Activated T-cell treated with anti-CD3 and anti-CD28 coated beads, Interleukin-2, amount 50 U/mL, for 4 hours (primary cell): Measurements from ENCODE around the gene TTYH1. TPM values are rescaled to one million over a fixed set of nuclear protein-coding genes. Genes with fewer than 3 reads are reported as not detected.

Source experiments
- ATAC-seq, 2 donors: fragments of 200-7000 bp; cut with Tn5 transposase; one replicate each; pipeline ENCODE4 v1.10.0; 2021
- DNase-seq: peaks from one replicate; pipeline ENCODE4 v3.0.0-alpha.2; 2020
- H3K27me3 Mint-ChIP-seq: one replicate; pipeline ENCODE4 v1.8.0; 2021; ENCODE audit warnings: low read depth, mixed read lengths
- H3K36me3 Mint-ChIP-seq: one replicate; pipeline ENCODE4 v1.8.0; 2022; ENCODE audit warnings: mixed read lengths; ENCODE audit not compliant: insufficient read depth
- H3K4me1 Mint-ChIP-seq: one replicate; pipeline ENCODE4 v1.8.0; 2021; ENCODE audit warnings: low read depth, mixed read lengths
- H3K4me3 Mint-ChIP-seq: one replicate; pipeline ENCODE4 v1.8.0; 2021; ENCODE audit warnings: mild to moderate bottlenecking, moderate library complexity, mixed read lengths
- H3K9me3 Mint-ChIP-seq: one replicate; pipeline ENCODE4 v1.8.0; 2021; ENCODE audit warnings: mixed read lengths
- total RNA-seq, 3 donors: library from RNA; stranded (reverse); gene quantifications; one replicate each; pipeline ENCODE4 v1.2.1, GENCODE V29; 2021

The TTYH1 gene
- total RNA-seq, 3 donors from 2014 or later = 0.46 TPM; not detected in 2

DNA sequence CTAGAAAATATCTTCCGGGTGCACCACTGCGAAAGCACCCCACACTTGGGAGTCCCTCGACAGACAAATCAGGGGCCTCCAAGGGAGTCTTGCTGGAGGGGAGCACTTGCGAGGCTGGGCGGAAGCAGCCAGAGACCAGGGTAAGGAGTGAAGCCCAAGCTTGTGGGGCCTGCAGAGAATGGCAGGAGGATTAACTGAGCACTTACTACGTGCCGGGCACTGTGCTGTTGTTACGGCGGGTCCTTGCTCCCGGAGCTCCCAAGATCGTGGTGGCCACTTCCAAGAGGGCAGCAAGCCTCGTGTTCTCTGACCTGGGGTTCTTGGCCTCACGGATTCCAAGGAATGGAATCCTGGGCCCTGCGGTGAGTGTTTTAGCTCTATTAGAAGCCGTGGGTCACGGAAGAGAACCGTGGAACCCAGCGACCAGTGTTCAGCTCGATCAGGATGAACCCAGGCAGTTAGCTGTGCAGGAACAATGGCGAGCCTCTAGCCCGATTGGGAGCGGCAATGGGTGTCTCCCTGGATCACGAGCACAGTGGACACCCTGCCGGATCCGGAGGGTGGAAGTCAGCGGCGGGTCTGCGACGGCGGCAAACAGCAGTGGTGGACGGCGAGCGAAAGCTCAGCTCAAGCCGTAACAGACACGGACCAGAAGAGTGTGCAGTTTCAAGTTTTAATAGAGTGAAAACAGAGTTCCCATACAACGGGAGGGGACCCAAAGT, 9.6 kb downstream of the TTYH1 start:
- Mint-ChIP-seq H3K4me1 (peaks cover 2% of the 10 kb centered on the region), H3K27me3 (peaks cover 45% of the 10 kb centered on the region), H3K4me3 (no peak overlapping the region), H3K36me3 (no peaks in the 10 kb centered on the region), H3K9me3 (no peaks in the 10 kb centered on the region)
- no peak for DNase-seq
- no peak for ATAC-seq

DNA sequence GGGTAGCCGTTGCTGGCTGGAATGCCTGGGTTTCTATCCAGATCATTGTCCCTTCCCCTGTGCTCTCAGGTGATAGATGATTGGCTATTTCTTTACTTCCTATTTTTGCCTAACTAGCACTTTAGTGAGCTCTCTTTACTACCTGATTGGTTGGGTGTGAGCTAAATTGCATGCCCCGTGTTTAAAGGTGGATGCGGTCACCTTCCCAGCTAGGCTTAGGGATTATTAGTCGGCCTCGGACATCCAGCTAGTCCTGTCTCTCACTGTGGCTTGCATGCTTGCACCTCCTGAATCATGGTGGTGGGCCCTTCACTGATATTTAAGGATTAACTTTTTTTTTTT, 10.1 kb downstream of the TTYH1 start:
- Mint-ChIP-seq H3K36me3 (no peaks in the 10 kb centered on the region), H3K9me3 (no peaks in the 10 kb centered on the region), H3K4me1 (peaks cover 2% of the 10 kb centered on the region), H3K4me3 (no peak overlapping the region), H3K27me3 (peaks cover 44% of the 10 kb centered on the region)
- ATAC-seq (no peak), DNase-seq (no peak)

- Mint-ChIP-seq H3K4me3 (no peak overlapping the region), H3K9me3 (no peaks in the 10 kb centered on the region), H3K27me3 (peaks cover 41% of the 10 kb centered on the region), H3K4me1 (peaks cover 5% of the 10 kb centered on the region), H3K36me3 (no peaks in the 10 kb centered on the region)
- no peak for ATAC-seq
- DNase-seq = no peak
These were observed 11.1 kb downstream of the TTYH1 start for GRCh38 chr19:54426291-54426931.

GRCh38 chr19:54427586-54427985, 12.3 kb downstream of the TTYH1 start:
- Mint-ChIP-seq H3K4me3 (no peak overlapping the region), H3K27me3 (peaks cover 40% of the 10 kb centered on the region), H3K4me1 (peaks cover 5% of the 10 kb centered on the region), H3K9me3 (no peaks in the 10 kb centered on the region), H3K36me3 (no peaks in the 10 kb centered on the region)
- no peak for DNase-seq
- ATAC-seq = no peak

DNA sequence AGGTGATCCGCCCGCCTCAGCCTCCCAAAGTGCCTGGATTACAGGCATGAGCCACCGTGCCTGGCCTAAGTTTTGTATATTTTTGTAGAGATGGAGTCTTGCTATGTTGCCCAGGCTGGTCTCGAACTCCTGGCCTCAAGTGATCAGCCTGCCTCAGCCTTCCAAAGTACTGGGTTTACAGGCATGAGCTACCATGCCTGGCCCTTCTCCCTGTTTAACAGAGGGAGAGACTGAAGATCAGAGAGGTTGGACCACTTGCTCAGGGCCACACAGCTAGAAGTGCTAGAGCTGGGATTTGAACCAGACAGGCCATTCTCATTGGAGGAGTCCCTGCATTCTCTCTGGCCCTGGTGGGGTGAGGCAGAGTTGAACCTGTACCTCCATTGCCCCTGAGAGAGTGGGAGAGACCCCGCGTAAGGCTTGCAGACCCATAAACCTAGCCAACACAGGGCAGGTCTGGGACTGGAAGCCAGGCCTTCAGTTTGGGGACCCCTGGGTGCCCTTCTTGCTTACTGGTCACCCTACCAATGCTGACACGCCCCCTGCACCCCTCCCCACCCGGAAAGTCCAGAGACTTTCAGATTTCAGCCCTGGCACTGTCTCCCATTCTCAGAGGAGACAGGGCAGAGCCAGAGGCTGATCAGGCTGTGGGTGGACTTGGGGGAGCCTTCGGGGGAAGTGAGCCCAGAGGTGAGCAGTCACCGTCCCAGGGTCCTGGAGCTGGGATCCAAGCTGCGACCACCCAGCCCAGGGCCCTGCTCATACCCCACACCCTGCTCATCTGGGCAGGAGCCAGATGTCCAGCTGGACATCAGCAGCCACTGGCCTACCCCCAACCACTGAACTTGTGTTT, 13.3 kb downstream of the TTYH1 start:
- Mint-ChIP-seq H3K4me1 (peaks cover 5% of the 10 kb centered on the region), H3K36me3 (no peaks in the 10 kb centered on the region), H3K9me3 (no peaks in the 10 kb centered on the region), H3K27me3 (peaks cover 34% of the 10 kb centered on the region), H3K4me3 (no peak overlapping the region)
- no peak for DNase-seq
- ATAC-seq = no peak

- ATAC-seq (no peak), DNase-seq (no peak)
- Mint-ChIP-seq H3K9me3 (no peaks in the 10 kb centered on the region), H3K4me3 (no peak overlapping the region), H3K36me3 (no peaks in the 10 kb centered on the region), H3K27me3 (peaks cover 33% of the 10 kb centered on the region), H3K4me1 (peaks cover 8% of the 10 kb centered on the region)
These were observed 13.9 kb downstream of the TTYH1 start for GRCh38 chr19:54429176-54429495.

DNA sequence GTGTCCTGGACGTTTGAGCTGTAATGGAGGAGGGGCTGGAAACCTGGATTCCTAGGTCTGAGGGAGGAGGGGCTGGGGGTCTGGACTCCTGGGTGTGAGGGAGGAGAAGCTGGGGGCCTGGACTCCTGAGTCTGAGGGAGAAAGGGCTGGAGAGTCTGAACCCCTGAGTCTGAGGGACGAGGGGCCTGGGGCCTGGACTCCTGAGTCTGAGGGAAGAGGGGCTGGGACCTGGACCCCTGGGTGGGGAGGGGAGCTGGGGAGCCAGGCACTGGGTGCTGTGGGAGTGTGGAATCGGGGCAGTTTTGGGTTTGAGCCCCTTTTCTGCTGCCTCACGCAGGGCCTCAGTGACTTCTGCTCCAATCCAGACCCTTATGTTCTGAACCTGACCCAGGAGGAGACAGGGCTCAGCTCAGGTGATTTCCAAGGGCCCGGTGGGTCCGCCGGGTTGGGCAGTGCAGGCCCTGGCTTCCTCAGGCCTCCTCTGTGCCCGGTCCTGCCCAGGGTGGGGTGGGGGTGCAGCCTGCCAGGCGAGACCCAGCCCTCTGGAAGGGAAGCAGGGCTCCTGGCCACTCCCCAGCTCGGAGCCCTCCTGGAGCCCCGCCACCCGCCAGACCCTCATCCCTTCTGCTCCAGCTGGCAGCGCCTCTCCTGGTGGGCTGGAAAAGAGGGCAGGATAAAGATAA, 14.4 kb downstream of the TTYH1 start:
- ATAC-seq = no peak
- peaks cover 13% of the 10 kb centered on the region for H3K4me1 Mint-ChIP-seq
- DNase-seq = no peak
- no peak overlapping the region for H3K4me3 Mint-ChIP-seq
- H3K9me3 Mint-ChIP-seq = no peaks in the 10 kb centered on the region
- peaks cover 28% of the 10 kb centered on the region for H3K27me3 Mint-ChIP-seq
- no peaks in the 10 kb centered on the region for H3K36me3 Mint-ChIP-seq

DNA sequence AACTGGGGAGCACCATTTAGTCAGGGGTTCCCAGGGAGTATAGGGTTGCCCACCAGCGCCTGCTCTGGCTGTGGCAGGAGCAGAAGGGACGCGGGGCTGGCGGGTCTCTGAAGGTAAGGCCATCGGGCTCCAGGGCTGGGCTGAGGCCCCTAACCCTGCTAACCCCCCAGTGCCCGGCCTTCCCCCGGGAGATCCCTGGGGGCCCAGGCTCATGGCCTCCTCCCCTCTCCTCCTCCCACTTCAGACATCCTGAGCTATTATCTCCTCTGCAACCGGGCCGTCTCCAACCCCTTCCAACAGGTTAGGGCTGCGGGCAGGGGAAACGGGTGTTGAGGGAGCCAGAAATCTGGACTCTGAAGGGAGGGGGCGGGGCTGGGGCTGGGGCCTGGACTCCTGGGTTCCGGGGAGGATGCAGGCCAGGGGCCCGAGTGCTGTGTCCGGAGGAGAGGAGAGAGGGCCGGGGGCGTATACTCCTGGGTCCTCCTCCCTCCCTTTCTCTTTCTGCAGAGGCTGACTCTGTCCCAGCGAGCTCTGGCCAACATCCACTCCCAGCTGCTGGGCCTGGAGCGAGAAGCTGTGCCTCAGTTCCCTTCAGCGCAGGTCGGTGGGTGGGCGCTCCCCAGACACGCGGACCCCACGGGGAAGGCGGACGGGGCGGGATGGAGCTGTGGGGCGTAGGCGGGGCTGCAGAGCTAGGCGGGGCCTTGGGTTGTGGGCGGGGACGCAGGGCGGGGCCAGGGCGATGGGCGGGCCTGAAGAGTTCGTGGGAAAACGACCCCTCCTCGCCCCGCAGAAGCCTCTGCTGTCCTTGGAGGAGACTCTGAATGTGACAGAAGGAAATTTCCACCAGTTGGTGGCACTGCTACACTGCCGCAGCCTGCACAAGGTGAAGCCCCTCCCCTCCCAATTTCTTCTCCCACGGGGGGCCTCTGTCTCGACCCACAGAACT, 15.3 kb downstream of the TTYH1 start:
- peaks cover 24% of the 10 kb centered on the region for H3K27me3 Mint-ChIP-seq
- no peaks in the 10 kb centered on the region for H3K9me3 Mint-ChIP-seq
- peak overlapping the region; percentile 21 for H3K4me3 Mint-ChIP-seq
- ATAC-seq (peak; percentile 69 to 82), DNase-seq (peak; percentile 47)
- H3K4me1 Mint-ChIP-seq = peaks cover 18% of the 10 kb centered on the region
- H3K36me3 Mint-ChIP-seq = no peaks in the 10 kb centered on the region

GRCh38 chr19:54431255-54431838, 16.1 kb downstream of the TTYH1 start:
- Mint-ChIP-seq H3K9me3 (no peaks in the 10 kb centered on the region), H3K27me3 (peaks cover 16% of the 10 kb centered on the region), H3K36me3 (no peaks in the 10 kb centered on the region), H3K4me1 (peaks cover 18% of the 10 kb centered on the region), H3K4me3 (no peak overlapping the region)
- DNase-seq = no peak
- ATAC-seq = no peak

GRCh38 chr19:54432144-54432738, 17.0 kb downstream of the TTYH1 start:
- no peaks in the 10 kb centered on the region for H3K36me3 Mint-ChIP-seq
- ATAC-seq (no peak), DNase-seq (no peak)
- H3K4me3 Mint-ChIP-seq = no peak overlapping the region
- no peaks in the 10 kb centered on the region for H3K9me3 Mint-ChIP-seq
- peaks cover 18% of the 10 kb centered on the region for H3K4me1 Mint-ChIP-seq
- peaks cover 10% of the 10 kb centered on the region for H3K27me3 Mint-ChIP-seq

- no peaks in the 10 kb centered on the region for H3K9me3 Mint-ChIP-seq
- DNase-seq = no peak
These were observed 18.4 kb downstream of the TTYH1 start for GRCh38 chr19:54433697-54434096.

GRCh38 chr19:54434112-54434872, 19.0 kb downstream of the TTYH1 start:
- Mint-ChIP-seq H3K4me1 (peaks cover 20% of the 10 kb centered on the region), H3K36me3 (no peaks in the 10 kb centered on the region), H3K4me3 (no peak overlapping the region), H3K9me3 (no peaks in the 10 kb centered on the region), H3K27me3 (peaks cover 2% of the 10 kb centered on the region)
- DNase-seq (no peak), ATAC-seq (no peak)

More at GRCh38 chr19:54433697-54434096, 18.4 kb downstream of the TTYH1 start:
- Mint-ChIP-seq H3K36me3 (no peaks in the 10 kb centered on the region), H3K4me3 (no peak overlapping the region), H3K27me3 (peaks cover 7% of the 10 kb centered on the region), H3K4me1 (peaks cover 18% of the 10 kb centered on the region)
- ATAC-seq = no peak
